IPS-15b (cell line): ENCODE data around the gene MRPL22.

Experiments
- H3K27me3 ChIP-seq: one replicate; pipeline ENCODE4 v1.6.1; 2013; ENCODE audit warnings: low read length; ENCODE audit not compliant: control insufficient read depth, insufficient read depth
- H3K36me3 ChIP-seq: one replicate; pipeline ENCODE4 v1.6.1; 2013; ENCODE audit warnings: low read length; ENCODE audit not compliant: control insufficient read depth, insufficient read depth
- H3K4me1 ChIP-seq: one replicate; pipeline ENCODE4 v1.6.1; 2013; ENCODE audit warnings: mild to moderate bottlenecking, low read length; ENCODE audit not compliant: control insufficient read depth, insufficient read depth
- H3K4me3 ChIP-seq: one replicate; pipeline ENCODE4 v1.5.1; 2013; ENCODE audit warnings: low read depth, low read length
- H3K9ac ChIP-seq: one replicate; pipeline ENCODE4 v1.6.1; 2013; ENCODE audit warnings: low read depth, mild to moderate bottlenecking, low read length
- H3K9me3 ChIP-seq: one replicate; pipeline ENCODE4 v1.6.1; 2013; ENCODE audit warnings: mild to moderate bottlenecking, low read length; ENCODE audit not compliant: control insufficient read depth, insufficient read depth

The MRPL22 gene

DNA sequence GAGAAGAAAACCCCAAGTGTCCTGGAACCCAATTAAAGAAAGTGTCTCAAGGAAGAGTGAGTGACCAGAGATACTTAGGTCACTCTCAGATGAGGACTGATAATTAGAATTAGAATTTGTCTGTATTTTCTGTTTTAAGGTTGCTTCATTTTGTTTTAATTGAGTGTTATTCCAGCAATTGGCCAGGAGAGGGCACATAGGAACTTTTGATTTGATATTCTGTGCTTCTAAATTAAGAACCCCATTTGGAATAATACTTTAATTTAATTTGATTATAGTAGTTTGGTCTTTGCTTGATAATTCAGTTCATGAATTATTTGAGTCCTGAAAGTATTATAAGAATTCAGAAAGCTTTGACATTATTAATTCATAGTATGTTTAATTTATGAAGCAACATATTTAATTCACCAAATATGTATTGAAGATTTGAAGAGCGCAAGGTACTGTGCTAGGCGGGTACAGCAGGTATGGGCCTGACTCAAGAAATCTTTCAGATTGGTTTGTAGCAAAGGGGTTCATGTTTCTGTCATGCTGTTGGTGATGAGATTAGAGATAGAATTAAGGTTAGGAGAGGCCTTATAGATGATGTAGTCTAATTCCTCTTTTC lies 4.9 kb downstream of the MRPL22 start:
- H3K36me3 ChIP-seq = no peaks in the 10 kb centered on the region
- H3K4me1 ChIP-seq = no peaks in the 10 kb centered on the region
- no peak overlapping the region for H3K4me3 ChIP-seq
- H3K9me3 ChIP-seq = no peaks in the 10 kb centered on the region
- no peaks in the 10 kb centered on the region for H3K27me3 ChIP-seq
- no peak overlapping the region for H3K9ac ChIP-seq

DNA sequence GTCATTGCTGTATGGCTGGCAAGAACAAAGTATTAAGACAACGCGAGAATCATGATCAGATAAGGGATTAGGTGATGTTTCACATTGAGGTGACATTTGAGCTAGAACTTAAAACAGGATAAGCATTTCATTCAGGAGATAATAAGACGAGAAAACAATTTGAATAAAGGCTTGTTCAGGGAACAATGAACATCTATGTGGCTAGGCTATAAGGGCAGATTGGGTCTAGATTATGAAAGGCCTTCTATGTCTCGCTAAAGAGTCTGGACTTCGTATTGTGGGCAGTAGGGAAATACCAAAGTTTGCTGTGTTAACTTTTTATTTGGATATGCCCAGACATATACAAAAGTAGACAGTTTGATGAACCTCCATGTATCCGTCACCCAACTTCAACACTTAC lies 6.9 kb downstream of the MRPL22 start:
- Histone ChIP-seq H3K9me3 (no peaks in the 10 kb centered on the region), H3K36me3 (no peaks in the 10 kb centered on the region), H3K4me1 (no peaks in the 10 kb centered on the region), H3K4me3 (no peak overlapping the region), H3K27me3 (no peaks in the 10 kb centered on the region), H3K9ac (no peak overlapping the region)

DNA sequence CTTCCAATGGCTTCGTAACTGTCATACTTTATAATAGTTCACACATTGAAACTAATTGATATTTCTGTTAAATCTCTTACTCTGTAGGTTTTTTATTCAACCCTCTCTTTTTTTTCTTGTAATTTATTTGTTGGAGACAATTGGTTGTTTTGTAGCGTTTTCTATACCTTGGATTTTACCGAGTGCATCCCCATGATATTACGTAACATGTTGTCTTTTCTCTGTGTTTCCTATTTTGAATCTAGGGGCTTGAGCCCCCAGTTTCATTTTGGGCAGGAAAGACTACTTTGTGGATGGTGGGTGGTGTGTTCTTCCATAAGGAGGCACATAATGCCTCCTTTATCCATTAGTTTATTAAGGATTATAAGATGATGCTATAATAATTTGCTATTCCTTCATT lies 7.4 kb downstream of the MRPL22 start:
- Histone ChIP-seq H3K36me3 (no peaks in the 10 kb centered on the region), H3K9ac (no peak overlapping the region), H3K9me3 (no peaks in the 10 kb centered on the region), H3K4me3 (no peak overlapping the region), H3K4me1 (no peaks in the 10 kb centered on the region), H3K27me3 (no peaks in the 10 kb centered on the region)

DNA sequence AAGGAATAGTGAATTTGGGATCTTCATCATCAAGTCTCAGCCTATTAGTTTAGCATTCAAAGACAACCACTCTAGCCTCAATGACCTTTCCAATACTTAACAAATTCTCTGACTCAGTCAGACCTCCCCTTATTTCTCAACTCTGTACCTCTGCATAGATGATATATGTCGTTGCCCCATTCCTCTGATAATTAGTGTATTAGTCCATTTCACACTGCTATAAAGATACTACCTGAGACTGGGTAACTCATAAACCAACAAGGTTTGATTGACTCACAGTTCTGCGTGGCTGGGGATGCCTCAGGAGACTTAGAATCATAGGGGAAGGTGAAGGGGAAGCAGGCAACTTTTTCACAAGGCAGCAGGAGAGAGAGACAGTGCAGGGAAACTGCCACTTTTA lies 8.9 kb downstream of the MRPL22 start:
- Histone ChIP-seq H3K36me3 (no peaks in the 10 kb centered on the region), H3K4me1 (no peaks in the 10 kb centered on the region), H3K4me3 (no peak overlapping the region), H3K9me3 (no peaks in the 10 kb centered on the region), H3K9ac (no peak overlapping the region), H3K27me3 (no peaks in the 10 kb centered on the region)

DNA sequence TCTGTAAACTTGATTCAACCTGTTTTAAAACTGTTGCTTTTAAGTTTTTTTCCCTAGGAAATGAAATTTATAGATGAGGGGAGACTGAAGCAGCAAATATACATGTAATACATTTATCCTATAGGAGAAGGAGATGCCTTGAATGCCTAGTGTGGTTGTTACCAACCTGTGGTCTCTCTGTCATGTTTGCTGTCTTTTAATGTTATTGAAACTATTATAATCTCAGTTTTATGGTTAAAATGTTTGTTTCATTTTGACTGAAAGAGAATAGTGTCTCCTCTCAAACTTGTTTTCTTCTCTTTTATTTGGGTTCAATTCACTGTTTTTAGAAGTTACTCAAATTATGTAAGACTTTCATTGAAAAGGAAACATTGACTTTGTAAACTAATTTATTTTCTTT lies 15.8 kb downstream of the MRPL22 start:
- Histone ChIP-seq H3K9ac (no peak overlapping the region), H3K9me3 (no peaks in the 10 kb centered on the region), H3K36me3 (peaks cover 4% of the 10 kb centered on the region), H3K27me3 (no peaks in the 10 kb centered on the region), H3K4me3 (no peak overlapping the region), H3K4me1 (no peaks in the 10 kb centered on the region)

DNA sequence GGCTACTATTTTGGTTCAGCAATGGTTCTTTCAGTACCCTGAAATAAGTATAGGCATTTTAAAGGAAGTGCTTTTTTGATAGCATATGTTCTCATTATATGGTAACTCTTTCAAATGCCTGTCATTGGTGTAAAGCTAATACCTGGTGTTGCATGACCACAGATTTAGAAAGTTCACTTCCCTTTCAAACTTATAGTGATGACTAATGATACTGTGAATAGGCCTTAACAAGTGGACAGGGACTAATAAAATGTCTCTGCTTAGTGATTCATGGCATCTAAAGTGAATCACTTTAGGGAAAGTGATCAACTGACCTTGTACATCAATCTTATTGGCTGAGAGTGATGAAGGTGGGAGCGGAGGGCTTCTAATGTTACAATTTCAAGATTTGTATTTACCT lies 21.6 kb downstream of the MRPL22 start:
- Histone ChIP-seq H3K4me1 (no peaks in the 10 kb centered on the region), H3K27me3 (no peaks in the 10 kb centered on the region), H3K36me3 (peaks cover 4% of the 10 kb centered on the region), H3K9ac (no peak overlapping the region), H3K4me3 (no peak overlapping the region), H3K9me3 (no peaks in the 10 kb centered on the region)

DNA sequence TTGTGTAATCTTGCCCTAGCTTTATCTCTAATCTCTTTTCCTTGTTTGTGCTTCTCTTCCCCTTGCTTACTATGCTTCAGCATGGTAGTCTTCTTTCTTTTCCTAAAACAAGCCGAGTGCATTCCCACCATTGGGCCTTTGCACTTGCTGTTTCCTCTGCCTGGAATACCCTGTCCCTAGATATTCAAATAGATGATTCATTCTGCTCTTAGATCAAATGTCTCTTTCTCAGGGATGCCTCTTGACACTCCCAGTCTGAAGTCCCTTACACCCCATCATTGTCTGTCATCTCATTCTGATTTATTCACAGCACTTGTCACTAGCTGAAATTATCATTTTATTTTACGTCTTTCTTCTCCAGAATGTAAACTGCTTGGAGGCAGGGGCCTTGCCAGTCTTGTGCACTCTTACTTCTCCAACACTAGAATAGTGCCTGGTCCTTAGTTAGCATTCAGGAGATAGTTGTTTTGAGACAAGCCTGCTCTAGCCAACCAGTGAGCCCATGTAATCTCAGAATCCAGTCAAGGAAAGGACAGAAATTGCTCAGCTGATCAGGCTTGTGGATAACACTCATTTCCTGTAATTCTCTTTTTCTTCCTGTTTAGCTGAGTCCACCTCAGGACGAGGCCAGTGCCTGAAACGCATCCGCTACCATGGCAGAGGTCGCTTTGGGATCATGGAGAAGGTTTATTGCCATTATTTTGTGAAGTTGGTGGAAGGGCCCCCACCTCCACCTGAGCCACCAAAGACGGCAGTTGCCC lies 25.4 kb downstream of the MRPL22 start:
- no peaks in the 10 kb centered on the region for H3K4me1 ChIP-seq
- no peaks in the 10 kb centered on the region for H3K36me3 ChIP-seq
- no peaks in the 10 kb centered on the region for H3K27me3 ChIP-seq
- H3K4me3 ChIP-seq = no peak overlapping the region
- H3K9ac ChIP-seq = no peak overlapping the region
- no peaks in the 10 kb centered on the region for H3K9me3 ChIP-seq

DNA sequence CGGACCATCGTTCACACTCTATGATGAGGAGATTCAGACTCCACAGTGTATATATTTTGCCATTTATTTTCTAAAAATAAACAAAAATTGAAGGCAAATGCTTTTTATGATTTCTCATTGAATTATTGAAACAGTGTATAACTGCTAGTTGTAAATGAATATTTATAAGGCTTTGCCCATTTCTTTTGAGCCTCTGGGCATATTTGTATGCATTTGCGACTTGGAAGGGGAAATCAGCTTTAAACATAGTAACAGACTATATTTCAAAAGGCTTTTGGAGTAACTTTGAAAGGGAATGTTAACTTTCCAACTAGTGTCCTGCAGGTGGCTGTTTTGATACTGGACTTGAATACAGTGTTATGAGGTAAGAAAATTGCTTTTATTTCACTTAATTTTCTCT lies 26.0 kb downstream of the MRPL22 start:
- Histone ChIP-seq H3K4me3 (no peak overlapping the region), H3K9ac (no peak overlapping the region), H3K9me3 (no peaks in the 10 kb centered on the region), H3K36me3 (no peaks in the 10 kb centered on the region), H3K4me1 (no peaks in the 10 kb centered on the region), H3K27me3 (no peaks in the 10 kb centered on the region)

DNA sequence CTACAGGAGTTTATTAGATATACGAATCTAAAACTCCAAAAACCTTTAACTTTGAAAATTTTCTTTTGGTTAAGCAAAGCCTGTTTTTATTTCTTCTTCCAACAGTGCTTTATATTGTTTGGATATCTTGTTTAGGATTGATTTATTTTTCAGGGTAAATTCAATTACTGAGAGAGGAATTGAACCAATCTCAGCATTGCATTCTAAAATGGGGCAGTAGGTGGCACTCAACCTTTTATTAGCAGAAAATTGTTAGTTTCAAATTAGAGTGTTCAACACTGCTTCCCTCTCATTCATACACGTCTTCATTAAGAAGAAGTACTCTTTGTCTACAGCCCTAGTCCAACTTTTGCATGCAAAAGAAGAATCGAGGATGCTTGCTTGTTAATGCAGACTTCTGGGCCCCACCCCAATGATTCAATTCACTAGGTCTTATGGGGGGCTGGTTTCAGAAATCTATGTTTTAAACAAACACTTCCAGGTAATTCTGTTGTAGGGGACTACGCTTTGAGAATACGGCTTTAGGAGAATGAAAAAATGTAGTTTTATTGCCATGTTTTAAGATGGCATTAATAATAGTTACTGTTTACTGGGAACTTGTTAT lies 26.6 kb downstream of the MRPL22 start:
- Histone ChIP-seq H3K36me3 (no peaks in the 10 kb centered on the region), H3K27me3 (no peaks in the 10 kb centered on the region)

DNA sequence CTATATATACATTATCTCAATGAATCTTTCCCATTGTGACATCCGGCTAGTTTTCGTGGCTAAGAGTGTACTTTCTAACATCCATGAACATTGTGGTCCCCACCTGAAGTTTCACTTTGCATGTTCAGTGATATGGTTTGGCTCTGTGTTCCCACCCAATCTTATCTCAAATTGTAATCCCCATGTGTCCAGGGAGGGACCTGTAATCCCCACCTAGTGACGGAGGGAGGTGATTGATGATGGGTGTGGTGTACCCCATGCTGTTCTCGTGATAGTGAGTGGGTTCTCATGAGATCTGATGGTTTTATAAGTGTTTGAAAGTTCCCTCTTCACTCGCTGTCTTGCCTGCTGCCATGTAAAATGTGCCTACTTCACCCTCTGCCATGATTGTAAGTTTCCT lies 28.1 kb downstream of the MRPL22 start:
- Histone ChIP-seq H3K27me3 (no peaks in the 10 kb centered on the region), H3K36me3 (no peaks in the 10 kb centered on the region), H3K4me3 (no peak overlapping the region), H3K9me3 (no peaks in the 10 kb centered on the region), H3K4me1 (no peaks in the 10 kb centered on the region), H3K9ac (no peak overlapping the region)

More for the DNA sequence above, 26.6 kb downstream of the MRPL22 start:
- Histone ChIP-seq H3K9ac (no peak overlapping the region), H3K4me1 (no peaks in the 10 kb centered on the region), H3K4me3 (no peak overlapping the region), H3K9me3 (no peaks in the 10 kb centered on the region)

DNA sequence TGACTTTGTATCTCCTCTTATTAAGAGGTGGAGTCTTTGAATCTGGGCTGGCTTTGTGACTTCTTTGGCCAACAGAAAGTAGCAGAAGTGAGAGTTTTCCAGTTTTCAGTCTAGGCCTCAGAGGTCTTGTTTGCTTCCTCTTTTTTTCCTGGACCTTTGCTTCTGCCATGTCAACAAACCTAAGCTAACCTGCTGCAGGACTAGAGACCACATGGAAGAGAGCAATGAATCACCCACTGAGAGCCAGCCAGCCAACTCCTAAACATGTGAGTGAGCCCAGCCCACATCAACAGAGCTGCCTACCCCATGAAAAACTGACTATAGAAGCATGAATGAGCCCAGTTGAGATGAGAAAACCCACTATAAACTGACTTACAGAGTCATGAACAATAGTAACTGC lies 29.9 kb downstream of the MRPL22 start:
- Histone ChIP-seq H3K27me3 (no peaks in the 10 kb centered on the region), H3K9ac (no peak overlapping the region), H3K36me3 (no peaks in the 10 kb centered on the region), H3K9me3 (no peaks in the 10 kb centered on the region), H3K4me3 (no peak overlapping the region), H3K4me1 (no peaks in the 10 kb centered on the region)

DNA sequence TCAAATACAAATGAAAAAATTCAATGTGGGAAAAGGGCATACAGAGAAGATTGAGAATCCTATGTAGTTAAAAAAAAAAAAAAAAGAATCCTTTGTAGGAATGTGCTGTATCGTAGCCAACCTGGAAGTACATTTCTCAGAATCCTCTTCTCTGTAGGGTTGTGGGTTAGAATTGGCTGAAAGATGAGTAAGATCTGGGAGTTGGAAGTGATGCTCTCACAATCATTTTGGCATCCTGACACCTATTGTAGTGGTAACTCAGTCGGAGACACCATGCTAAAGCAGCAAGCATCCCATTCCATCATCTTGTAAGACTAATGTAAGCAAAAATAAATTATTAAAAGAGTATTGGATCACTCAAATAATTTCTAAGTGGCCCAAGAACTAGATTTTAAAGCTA lies 30.6 kb downstream of the MRPL22 start:
- no peaks in the 10 kb centered on the region for H3K27me3 ChIP-seq
- no peaks in the 10 kb centered on the region for H3K9me3 ChIP-seq
- no peaks in the 10 kb centered on the region for H3K36me3 ChIP-seq
- H3K4me3 ChIP-seq = no peak overlapping the region
- no peak overlapping the region for H3K9ac ChIP-seq
- H3K4me1 ChIP-seq = no peaks in the 10 kb centered on the region
